NCI-H1436 (cell line): ENCODE measurements around the gene RBPJL.
A peak's percentile ranks its signal among the peaks of the same experiment; 100 is the strongest.
"Not testable (repeated sequence)": the region's sequence is repeated elsewhere in the genome, so short reads cannot be mapped to it uniquely, and the experiment has no call there.

Source experiments
- DNase-seq: peaks from one replicate; lab custom pipeline; 2025; lab: John Stamatoyannopoulos, UW

Gene RBPJL

GRCh38 chr20:45342855-45343531 is 36.4 kb downstream of the RBPJL start:
- no peak for DNase-seq

GRCh38 chr20:45343532-45344167 is 37.0 kb downstream of the RBPJL start:
- DNase-seq: no peak

GRCh38 chr20:45344168-45344860 is 37.7 kb downstream of the RBPJL start:
- DNase-seq: no peak

GRCh38 chr20:45345104-45345936 is 38.7 kb downstream of the RBPJL start:
- no peak for DNase-seq

GRCh38 chr20:45346291-45346718 is 39.7 kb downstream of the RBPJL start:
- DNase-seq: no peak

- DNase-seq: no peak
Observed at GRCh38 chr20:45346851-45347250, 40.2 kb downstream of the RBPJL start.

- no peak for DNase-seq
Observed at GRCh38 chr20:45347297-45347935, 40.8 kb downstream of the RBPJL start.

GRCh38 chr20:45347936-45348778 is 41.5 kb downstream of the RBPJL start, which contains the start of gene SDC4:
Gene SDC4 (minus strand): TSS chr20:45348424. CDS start chr20:45348384, 40 bp downstream.
- peak; percentile 19 for DNase-seq

GRCh38 chr20:45350217-45350616 is 43.6 kb downstream of the RBPJL start:
- no peak for DNase-seq

GRCh38 chr20:45350795-45351194 is 44.2 kb downstream of the RBPJL start:
- DNase-seq: not testable (repeated sequence)

GRCh38 chr20:45352729-45353128 is 46.1 kb downstream of the RBPJL start:
- DNase-seq: no peak

- DNase-seq: no peak
Observed at GRCh38 chr20:45353746-45354145, 47.1 kb downstream of the RBPJL start.

GRCh38 chr20:45354423-45355208 is 48.0 kb downstream of the RBPJL start:
- no peak for DNase-seq

- DNase-seq: no peak
Observed at GRCh38 chr20:45355209-45356084, 48.8 kb downstream of the RBPJL start.

GRCh38 chr20:45358282-45359068 is 51.8 kb downstream of the RBPJL start:
- no peak for DNase-seq

- no peak for DNase-seq
Observed at GRCh38 chr20:45359069-45359405, 52.4 kb downstream of the RBPJL start.

GRCh38 chr20:45359406-45360148 is 52.9 kb downstream of the RBPJL start:
- no peak for DNase-seq
